Loucy (cell line): ENCODE data around the gene CLDN34.

Source experiments
- EZH2phosphoT487 ChIP-seq: fragments of 200-600 bp; IDR thresholded peaks from 2 replicates; pipeline ENCODE4 v1.6.1; 2018; ENCODE audit warnings: antibody characterized with exemption, mild to moderate bottlenecking, moderate library complexity, borderline replicate concordance
- TF ChIP-seq, protein P1 (sequence below): fragments of 200-600 bp; sonication (generic); conservative IDR thresholded peaks from 2 replicates; pipeline ENCODE4 v1.5.1; 2014; ENCODE audit warnings: mild to moderate bottlenecking, antibody characterized with exemption, low read length

DNA sequence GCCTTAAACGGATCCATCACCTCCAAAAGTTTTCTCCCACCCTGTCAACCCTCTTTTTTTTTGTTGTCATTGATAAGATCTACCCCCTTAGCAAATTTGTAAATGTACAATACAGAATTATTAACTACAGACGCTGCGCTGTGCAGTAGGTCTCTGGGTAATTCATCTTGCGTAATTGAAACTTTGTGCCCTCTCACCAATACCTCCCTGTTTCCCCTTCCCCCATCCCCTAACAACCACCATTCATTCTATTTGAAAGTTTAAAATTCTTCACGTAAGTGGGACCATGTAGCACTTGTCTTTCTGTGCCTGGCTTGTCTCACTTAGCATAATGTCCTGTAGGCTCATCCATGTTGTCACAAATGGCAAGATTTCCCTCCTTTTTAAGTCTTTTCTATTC is 45.8 kb upstream of the CLDN34 start:
- TF ChIP-seq, protein P1, sequence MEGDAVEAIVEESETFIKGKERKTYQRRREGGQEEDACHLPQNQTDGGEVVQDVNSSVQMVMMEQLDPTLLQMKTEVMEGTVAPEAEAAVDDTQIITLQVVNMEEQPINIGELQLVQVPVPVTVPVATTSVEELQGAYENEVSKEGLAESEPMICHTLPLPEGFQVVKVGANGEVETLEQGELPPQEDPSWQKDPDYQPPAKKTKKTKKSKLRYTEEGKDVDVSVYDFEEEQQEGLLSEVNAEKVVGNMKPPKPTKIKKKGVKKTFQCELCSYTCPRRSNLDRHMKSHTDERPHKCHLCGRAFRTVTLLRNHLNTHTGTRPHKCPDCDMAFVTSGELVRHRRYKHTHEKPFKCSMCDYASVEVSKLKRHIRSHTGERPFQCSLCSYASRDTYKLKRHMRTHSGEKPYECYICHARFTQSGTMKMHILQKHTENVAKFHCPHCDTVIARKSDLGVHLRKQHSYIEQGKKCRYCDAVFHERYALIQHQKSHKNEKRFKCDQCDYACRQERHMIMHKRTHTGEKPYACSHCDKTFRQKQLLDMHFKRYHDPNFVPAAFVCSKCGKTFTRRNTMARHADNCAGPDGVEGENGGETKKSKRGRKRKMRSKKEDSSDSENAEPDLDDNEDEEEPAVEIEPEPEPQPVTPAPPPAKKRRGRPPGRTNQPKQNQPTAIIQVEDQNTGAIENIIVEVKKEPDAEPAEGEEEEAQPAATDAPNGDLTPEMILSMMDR: no peak
- TF ChIP-seq EZH2phosphoT487: no peak
